BE2C (cell line): ENCODE results near the gene PKD2L1.
"Not testable (repeated sequence)": the region's sequence is repeated elsewhere in the genome, so short reads cannot be mapped to it uniquely, and the experiment has no call there.

ENCODE experiments used
- DNase-seq: peaks from one replicate; pipeline ENCODE4 v3.0.0-alpha.2; 2020
- H3K27me3 ChIP-seq: fragments of 250-450 bp; sonication (Bioruptor Pico); 2 replicates; pipeline ENCODE4 v1.5.1; 2020; ENCODE audit warnings: mild to moderate bottlenecking
- H3K36me3 ChIP-seq: fragments of 250-450 bp; sonication (Bioruptor Pico); 2 replicates; pipeline ENCODE4 v1.5.1; 2020; ENCODE audit warnings: mild to moderate bottlenecking
- H3K4me1 ChIP-seq: fragments of 250-450 bp; sonication (Bioruptor Pico); 2 replicates; pipeline ENCODE4 v1.5.1; 2020
- H3K4me3 ChIP-seq: 2 replicates; pipeline ENCODE4 v1.5.1; 2011; ENCODE audit warnings: low read depth, low read length
- H3K9me3 ChIP-seq: fragments of 250-450 bp; sonication (Bioruptor Pico); 2 replicates; pipeline ENCODE4 v1.5.1; 2020
- TF ChIP-seq, protein P1 (sequence below): IDR thresholded peaks from 2 replicates; pipeline ENCODE4 v1.5.1; 2012; ENCODE audit warnings: mild to moderate bottlenecking, low read depth, low read length

Gene PKD2L1

DNA sequence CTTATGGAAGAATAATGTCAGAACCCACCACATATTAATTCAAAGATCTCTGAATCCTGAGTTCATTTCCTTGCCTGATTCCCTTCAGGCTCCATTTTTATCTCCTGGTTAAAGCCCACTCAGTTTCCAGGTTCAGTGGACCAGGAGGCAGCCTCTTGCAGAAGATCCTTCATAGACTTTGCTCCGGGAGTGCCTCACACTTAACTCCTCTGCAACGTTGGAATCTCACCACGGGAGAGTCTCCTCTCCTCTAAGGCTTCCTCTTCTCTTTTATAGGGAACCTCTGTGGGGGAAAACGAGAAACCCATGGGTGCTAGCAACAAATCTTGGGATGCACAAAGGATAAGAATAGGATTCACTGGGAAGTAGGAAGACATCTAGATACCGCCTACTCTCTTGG is 41.8 kb downstream of the PKD2L1 start:
- no peak overlapping the region for H3K4me3 ChIP-seq
- H3K27me3 ChIP-seq, result no peaks in the 10 kb centered on the region
- DNase-seq, result no peak
- no peaks in the 10 kb centered on the region for H3K9me3 ChIP-seq
- TF ChIP-seq, protein P1, sequence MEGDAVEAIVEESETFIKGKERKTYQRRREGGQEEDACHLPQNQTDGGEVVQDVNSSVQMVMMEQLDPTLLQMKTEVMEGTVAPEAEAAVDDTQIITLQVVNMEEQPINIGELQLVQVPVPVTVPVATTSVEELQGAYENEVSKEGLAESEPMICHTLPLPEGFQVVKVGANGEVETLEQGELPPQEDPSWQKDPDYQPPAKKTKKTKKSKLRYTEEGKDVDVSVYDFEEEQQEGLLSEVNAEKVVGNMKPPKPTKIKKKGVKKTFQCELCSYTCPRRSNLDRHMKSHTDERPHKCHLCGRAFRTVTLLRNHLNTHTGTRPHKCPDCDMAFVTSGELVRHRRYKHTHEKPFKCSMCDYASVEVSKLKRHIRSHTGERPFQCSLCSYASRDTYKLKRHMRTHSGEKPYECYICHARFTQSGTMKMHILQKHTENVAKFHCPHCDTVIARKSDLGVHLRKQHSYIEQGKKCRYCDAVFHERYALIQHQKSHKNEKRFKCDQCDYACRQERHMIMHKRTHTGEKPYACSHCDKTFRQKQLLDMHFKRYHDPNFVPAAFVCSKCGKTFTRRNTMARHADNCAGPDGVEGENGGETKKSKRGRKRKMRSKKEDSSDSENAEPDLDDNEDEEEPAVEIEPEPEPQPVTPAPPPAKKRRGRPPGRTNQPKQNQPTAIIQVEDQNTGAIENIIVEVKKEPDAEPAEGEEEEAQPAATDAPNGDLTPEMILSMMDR, result no peak
- peaks cover 3% of the 10 kb centered on the region for H3K36me3 ChIP-seq
- no peaks in the 10 kb centered on the region for H3K4me1 ChIP-seq

- TF ChIP-seq, protein P1, result no peak
- H3K4me1 ChIP-seq, result no peaks in the 10 kb centered on the region
Measured at GRCh38 chr10:100287756-100288155, 42.3 kb downstream of the PKD2L1 start.

GRCh38 chr10:100286051-100287033 is 43.7 kb downstream of the PKD2L1 start, which contains the start of gene BLOC1S2:
Gene BLOC1S2, minus strand, starts transcription at chr10:100286680. Its CDS starts 21 bp downstream, at chr10:100286659.
- DNase-seq, result peak; percentile 86
- Histone ChIP-seq H3K9me3 (no peaks in the 10 kb centered on the region), H3K27me3 (no peaks in the 10 kb centered on the region), H3K4me3 (peak within 1 kb of the TSS; percentile 90), H3K4me1 (no peaks in the 10 kb centered on the region), H3K36me3 (peaks cover 4% of the 10 kb centered on the region)
- TF ChIP-seq, protein P1, result no peak

More at GRCh38 chr10:100287756-100288155, 42.3 kb downstream of the PKD2L1 start:
- Histone ChIP-seq H3K36me3 (peaks cover 4% of the 10 kb centered on the region), H3K27me3 (no peaks in the 10 kb centered on the region), H3K4me3 (no peak overlapping the region), H3K9me3 (no peaks in the 10 kb centered on the region)
- DNase-seq, result no peak

GRCh38 chr10:100285326-100285725 is 44.7 kb downstream of the PKD2L1 start:
- not testable (repeated sequence) for H3K36me3 ChIP-seq, H3K4me1 ChIP-seq, H3K27me3 ChIP-seq, H3K9me3 ChIP-seq, DNase-seq
- peak overlapping the region; percentile 90 for H3K4me3 ChIP-seq

DNA sequence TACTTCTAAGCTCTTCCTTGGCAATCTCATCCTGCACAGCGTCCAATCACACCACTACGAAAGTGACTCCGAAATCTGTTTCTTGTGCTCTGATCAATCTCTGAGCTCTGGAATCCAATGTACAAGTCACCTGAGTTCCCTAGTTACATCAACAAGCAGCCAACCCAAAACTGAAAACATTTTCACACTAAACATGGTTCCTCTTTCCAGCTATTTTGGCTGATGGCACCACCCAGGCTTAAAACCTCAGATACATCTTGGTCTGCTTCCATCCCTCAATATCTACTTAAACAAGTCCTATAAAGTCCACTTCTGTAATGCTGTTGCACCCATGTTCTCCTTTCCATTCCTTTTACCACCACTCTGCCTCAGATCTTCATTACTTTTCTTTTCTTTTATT is 47.1 kb downstream of the PKD2L1 start:
- H3K4me1 ChIP-seq, result no peaks in the 10 kb centered on the region
- H3K9me3 ChIP-seq, result no peaks in the 10 kb centered on the region
- H3K36me3 ChIP-seq, result peaks cover 8% of the 10 kb centered on the region
- no peaks in the 10 kb centered on the region for H3K27me3 ChIP-seq
- DNase-seq, result no peak
- H3K4me3 ChIP-seq, result no peak overlapping the region
- TF ChIP-seq, protein P1, result no peak

GRCh38 chr10:100276971-100277370 is 53.1 kb downstream of the PKD2L1 start:
- DNase-seq, H3K4me3 ChIP-seq, H3K9me3 ChIP-seq, H3K27me3 ChIP-seq, H3K4me1 ChIP-seq, H3K36me3 ChIP-seq: not testable (repeated sequence)
